Gastroesophageal sphincter (tissue), 4 donors: ENCODE measurements around the gene AGXT2. TPM values are rescaled to one million over a fixed set of nuclear protein-coding genes. Genes with fewer than 3 reads are reported as not detected.

Experiments used
- ATAC-seq: fragments of 150-250 bp; one replicate; pipeline ENCODE4 v1.9.1; 2016; ENCODE audit warnings: mild to moderate bottlenecking, moderate library complexity
- H3K27ac ChIP-seq, 4 donors: fragments of 200-600 bp; sonication (generic) in 3 of 4; 1 replicate in 3 of 4; 2 replicates in 1 of 4; pipeline ENCODE4 v1.5.1; 2016 to 2019
- H3K27me3 ChIP-seq: fragments of 200-600 bp; sonication (generic); one replicate; pipeline ENCODE4 v1.5.1; 2019
- H3K36me3 ChIP-seq, 2 donors: fragments of 200-600 bp; sonication (generic); one replicate each; pipeline ENCODE4 v1.5.1; 2019; ENCODE audit warnings: control low read depth in 1 of 2
- H3K4me1 ChIP-seq, 3 donors: fragments of 200-600 bp; sonication (generic); 1 replicate in 2 of 3; 2 replicates in 1 of 3; pipeline ENCODE4 v1.5.1; 2016 to 2019; ENCODE audit warnings: control low read depth in 2 of 3
- H3K4me3 ChIP-seq, 2 donors: fragments of 200-600 bp; sonication (generic); one replicate each; pipeline ENCODE4 v1.5.1; 2019; ENCODE audit warnings: mild to moderate bottlenecking in 1 of 2, moderate library complexity in 1 of 2
- H3K9me3 ChIP-seq, 3 donors: fragments of 200-600 bp; sonication (generic); one replicate each; pipeline ENCODE4 v1.5.1; 2017 to 2019; ENCODE audit warnings: control low read depth in 2 of 3
- CTCF ChIP-seq, 4 experiments: fragments of 200-600 bp in 2 of 4; fragments of 450-650 bp in 2 of 4; sonication (generic) in 1 of 4; IDR thresholded peaks; one replicate each; pipeline ENCODE4 v1.5.1; 2017 to 2019; ENCODE audit warnings: antibody characterized with exemption in 4 of 4, mild to moderate bottlenecking in 2 of 4, moderate library complexity in 2 of 4
- EP300 ChIP-seq: sonication (generic); formaldehyde crosslinking; IDR thresholded peaks from one replicate; pipeline ENCODE4 v1.6.1; 2017; ENCODE audit warnings: antibody characterized with exemption, mild to moderate bottlenecking
- POLR2A ChIP-seq, 2 donors: fragments of 450-650 bp; IDR thresholded peaks; one replicate each; pipeline ENCODE4 v1.6.1; 2017; ENCODE audit warnings: antibody characterized with exemption in 2 of 2, mild to moderate bottlenecking in 2 of 2, moderate library complexity in 1 of 2
- POLR2AphosphoS5 ChIP-seq: sonication (generic); formaldehyde crosslinking; IDR thresholded peaks from one replicate; pipeline ENCODE4 v1.6.1; 2017; ENCODE audit warnings: antibody characterized with exemption
- WGBS, 2 donors: methylation state at CpG; one replicate each; pipeline ENCODE4 v1.1.5; 2018; ENCODE audit warnings: low coverage in 1 of 2; 5-methylcytosine and 5-hydroxymethylcytosine counted together
- total RNA-seq, 4 donors: library from RNA; depleted of rRNA; stranded (reverse); fragments of >200 nt; gene quantifications; one replicate each; pipeline ENCODE4 v1.1.0, GENCODE V29; 2016

The AGXT2 gene
- total RNA-seq, 4 donors from 2014 or later: not detected

- 42 to 88% methylated on average over 1 to 3 of the region's 3 CpGs for WGBS, 2 donors
- TF ChIP-seq EP300 (no peak), POLR2A (IDR thresholded peaks at IDR 0.05) (no peak), CTCF (IDR thresholded peaks at IDR 0.05) (no peak), POLR2AphosphoS5 (no peak)
These were observed 35.4 kb downstream of the AGXT2 start for GRCh38 chr5:35012365-35012764.

GRCh38 chr5:35010676-35011075 is 37.1 kb downstream of the AGXT2 start:
- ATAC-seq: no peak
- H3K9me3 ChIP-seq: no peaks in the 10 kb centered on the region
- no peaks in the 10 kb centered on the region for H3K4me1 ChIP-seq
- no peaks in the 10 kb centered on the region for H3K36me3 ChIP-seq
- no peak overlapping the region for H3K4me3 ChIP-seq
- no peak overlapping the region for H3K27ac ChIP-seq
- no peaks in the 10 kb centered on the region for H3K27me3 ChIP-seq
- TF ChIP-seq CTCF (IDR thresholded peaks at IDR 0.05) (no peak), EP300 (no peak), POLR2AphosphoS5 (no peak), POLR2A (IDR thresholded peaks at IDR 0.05) (no peak)

More at GRCh38 chr5:35012365-35012764, 35.4 kb downstream of the AGXT2 start:
- Histone ChIP-seq H3K9me3 (no peaks in the 10 kb centered on the region), H3K4me1 (no peaks in the 10 kb centered on the region), H3K36me3 (no peaks in the 10 kb centered on the region), H3K4me3 (no peak overlapping the region), H3K27me3 (no peaks in the 10 kb centered on the region), H3K27ac (no peak overlapping the region)
- no peak for ATAC-seq

GRCh38 chr5:35009657-35010056 is 38.1 kb downstream of the AGXT2 start:
- Histone ChIP-seq H3K4me3 (no peak overlapping the region), H3K9me3 (no peaks in the 10 kb centered on the region), H3K4me1 (no peaks in the 10 kb centered on the region), H3K27ac (no peak overlapping the region), H3K36me3 (no peaks in the 10 kb centered on the region), H3K27me3 (peaks cover 6% of the 10 kb centered on the region)
- 64 to 85% methylated on average over 2 to 3 of the region's 3 CpGs for WGBS, 2 donors
- TF ChIP-seq POLR2AphosphoS5 (no peak), EP300 (no peak), CTCF (IDR thresholded peaks at IDR 0.05) (no peak), POLR2A (IDR thresholded peaks at IDR 0.05) (no peak)
- no peak for ATAC-seq

GRCh38 chr5:35009019-35009418 is 38.7 kb downstream of the AGXT2 start:
- ATAC-seq: no peak
- no peaks in the 10 kb centered on the region for H3K4me1 ChIP-seq
- H3K9me3 ChIP-seq: no peaks in the 10 kb centered on the region
- H3K36me3 ChIP-seq: no peaks in the 10 kb centered on the region
- H3K27me3 ChIP-seq: peaks cover 11% of the 10 kb centered on the region
- no peak overlapping the region for H3K27ac ChIP-seq
- 88% methylated on average over 1 to 2 of the region's 2 CpGs for whole genome bisulfite sequencing, 2 donors
- H3K4me3 ChIP-seq: no peak overlapping the region
- TF ChIP-seq CTCF (IDR thresholded peaks at IDR 0.05) (no peak), POLR2AphosphoS5 (no peak)

GRCh38 chr5:35004771-35005170 is 43.0 kb downstream of the AGXT2 start:
- ATAC-seq: no peak
- Histone ChIP-seq H3K9me3 (no peaks in the 10 kb centered on the region), H3K4me1 (no peaks in the 10 kb centered on the region), H3K4me3 (no peak overlapping the region), H3K27me3 (peaks cover 19% of the 10 kb centered on the region), H3K27ac (no peak overlapping the region), H3K36me3 (no peaks in the 10 kb centered on the region)
- WGBS, 2 donors: 69 to 89% methylated on average over 1 of the region's 1 CpG
- TF ChIP-seq POLR2A (IDR thresholded peaks at IDR 0.05) (no peak), CTCF (IDR thresholded peaks at IDR 0.05) (no peak), POLR2AphosphoS5 (no peak), EP300 (no peak)
